PFSK-1 (cell line): Measurements from ENCODE around the gene RFPL4AL1.
"Not testable (repeated sequence)": the region's sequence is repeated elsewhere in the genome, so short reads cannot be mapped to it uniquely, and the experiment has no call there.

Source experiments
- FOXP2 ChIP-seq: optimal IDR thresholded peaks from 2 replicates; pipeline ENCODE3; 2011; ENCODE audit warnings: borderline replicate concordance, control low read depth, inconsistent platforms; ENCODE audit not compliant: insufficient read depth; ENCODE audit errors: extremely low read length, extremely low read depth
- POLR2AphosphoS5 ChIP-seq: IDR thresholded peaks from 2 replicates; pipeline ENCODE4 v1.6.1; 2012; ENCODE audit warnings: low read depth, mild to moderate bottlenecking, control low read depth, low read length, moderate library complexity
- SIN3A ChIP-seq: IDR thresholded peaks from 2 replicates; pipeline ENCODE4 v1.6.1; 2012; ENCODE audit warnings: mild to moderate bottlenecking, low read length, moderate library complexity, borderline replicate concordance; ENCODE audit not compliant: insufficient read depth
- TAF1 ChIP-seq: IDR thresholded peaks from 2 replicates; pipeline ENCODE4 v1.6.1; 2012; ENCODE audit warnings: low read length, control low read depth, borderline replicate concordance; ENCODE audit not compliant: insufficient read depth
- TF ChIP-seq, protein P1 (sequence below), 2 experiments: IDR thresholded peaks; 2 replicates each; pipeline versions ENCODE4 v1.6.1 to v1.8.0; 2011 to 2012; ENCODE audit warnings: low read depth in 2 of 2, low read length in 2 of 2, control low read depth in 1 of 2, inconsistent platforms in 1 of 2, mild to moderate bottlenecking in 1 of 2, moderate library complexity in 1 of 2; ENCODE audit not compliant: insufficient read depth in 1 of 2

DNA sequence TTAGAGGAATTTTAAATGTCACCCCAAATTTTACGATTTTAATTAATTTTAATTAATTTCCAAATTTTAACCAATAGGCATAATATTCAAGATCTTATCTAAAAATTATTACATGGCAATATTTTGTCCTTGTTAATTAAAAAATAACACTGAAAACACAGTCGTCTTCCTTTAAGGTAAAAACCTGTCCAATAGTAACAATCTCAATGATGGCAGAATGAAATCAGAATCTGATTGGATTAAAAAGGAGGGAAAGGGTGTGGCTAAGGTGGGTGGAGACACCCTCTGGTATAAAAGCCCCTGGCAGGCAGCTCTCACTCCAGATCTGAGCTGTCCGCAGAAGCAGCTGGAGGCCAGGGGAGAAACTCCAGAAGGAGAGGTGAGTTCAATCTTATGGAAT is 10.1 kb upstream of the RFPL4AL1 start, which contains the start of gene RFPL4A:
- not testable (repeated sequence) for TF ChIP-seq SIN3A, TAF1, POLR2AphosphoS5, FOXP2
- TF ChIP-seq, protein P1, sequence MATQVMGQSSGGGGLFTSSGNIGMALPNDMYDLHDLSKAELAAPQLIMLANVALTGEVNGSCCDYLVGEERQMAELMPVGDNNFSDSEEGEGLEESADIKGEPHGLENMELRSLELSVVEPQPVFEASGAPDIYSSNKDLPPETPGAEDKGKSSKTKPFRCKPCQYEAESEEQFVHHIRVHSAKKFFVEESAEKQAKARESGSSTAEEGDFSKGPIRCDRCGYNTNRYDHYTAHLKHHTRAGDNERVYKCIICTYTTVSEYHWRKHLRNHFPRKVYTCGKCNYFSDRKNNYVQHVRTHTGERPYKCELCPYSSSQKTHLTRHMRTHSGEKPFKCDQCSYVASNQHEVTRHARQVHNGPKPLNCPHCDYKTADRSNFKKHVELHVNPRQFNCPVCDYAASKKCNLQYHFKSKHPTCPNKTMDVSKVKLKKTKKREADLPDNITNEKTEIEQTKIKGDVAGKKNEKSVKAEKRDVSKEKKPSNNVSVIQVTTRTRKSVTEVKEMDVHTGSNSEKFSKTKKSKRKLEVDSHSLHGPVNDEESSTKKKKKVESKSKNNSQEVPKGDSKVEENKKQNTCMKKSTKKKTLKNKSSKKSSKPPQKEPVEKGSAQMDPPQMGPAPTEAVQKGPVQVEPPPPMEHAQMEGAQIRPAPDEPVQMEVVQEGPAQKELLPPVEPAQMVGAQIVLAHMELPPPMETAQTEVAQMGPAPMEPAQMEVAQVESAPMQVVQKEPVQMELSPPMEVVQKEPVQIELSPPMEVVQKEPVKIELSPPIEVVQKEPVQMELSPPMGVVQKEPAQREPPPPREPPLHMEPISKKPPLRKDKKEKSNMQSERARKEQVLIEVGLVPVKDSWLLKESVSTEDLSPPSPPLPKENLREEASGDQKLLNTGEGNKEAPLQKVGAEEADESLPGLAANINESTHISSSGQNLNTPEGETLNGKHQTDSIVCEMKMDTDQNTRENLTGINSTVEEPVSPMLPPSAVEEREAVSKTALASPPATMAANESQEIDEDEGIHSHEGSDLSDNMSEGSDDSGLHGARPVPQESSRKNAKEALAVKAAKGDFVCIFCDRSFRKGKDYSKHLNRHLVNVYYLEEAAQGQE (IDR thresholded peaks at IDR 0.05; ENCODE audit: insufficient read depth in 1 of 2, low read depth in 2 of 2, low read length in 2 of 2) = not testable (repeated sequence)
